SK-N-SH (cell line): Measurements from ENCODE around the gene NXPE3. TPM values are rescaled to one million over a fixed set of nuclear protein-coding genes. Genes with fewer than 3 reads are reported as not detected.
A peak's percentile ranks its signal among the peaks of the same experiment; 100 is the strongest.

Experiments used
- CTCF ChIA-PET: fragments of 300-600, 350-600 bp; formaldehyde crosslinking; extraction: SDS; loops from one replicate; lab custom pipeline; 2021; lab: Yijun Ruan, JAX
- POLR2A ChIA-PET: fragments of 350-600 bp; sonication (Branson Sonifier 250); formaldehyde crosslinking; extraction: SDS; loops from one replicate; lab custom pipeline; 2020; ENCODE audit warnings: antibody characterized with exemption, inconsistent platforms; lab: Yijun Ruan, JAX
- DNase-seq: peaks from one replicate; pipeline ENCODE4 v3.0.0; 2012
- H2AFZ ChIP-seq: fragments of 200-600 bp; sonication (generic); 2 replicates; pipeline ENCODE4 v1.8.1; 2016; ENCODE audit warnings: antibody characterized with exemption, mild to moderate bottlenecking, low read depth
- H3F3A ChIP-seq: fragments of 200-600 bp; sonication (generic); replicated peaks from 2 replicates; pipeline ENCODE3; 2016; ENCODE audit warnings: antibody characterized with exemption, mild to moderate bottlenecking; ENCODE audit not compliant: insufficient read depth
- H3K27ac ChIP-seq, 2 experiments: fragments of 200-500 bp in 1 of 2; fragments of 200-600 bp in 1 of 2; sonication (Bioruptor generic) in 1 of 2; sonication (generic), shearing (Covaris generic) in 1 of 2; 2 replicates each; pipeline versions ENCODE4 v1.5.1 to v1.6.1; 2014 to 2016; ENCODE audit warnings: low read depth in 2 of 2, inconsistent platforms in 1 of 2, low read length in 1 of 2, mild to moderate bottlenecking in 1 of 2, mixed read lengths in 1 of 2
- H3K27me3 ChIP-seq: fragments of 200-600 bp; sonication (generic), shearing (Covaris generic); 2 replicates; pipeline ENCODE4 v1.6.1; 2016; ENCODE audit warnings: mixed run types; ENCODE audit not compliant: insufficient read depth
- H3K36me3 ChIP-seq, 2 experiments: fragments of 200-500 bp in 1 of 2; fragments of 200-600 bp in 1 of 2; sonication (Bioruptor generic) in 1 of 2; sonication (generic) in 1 of 2; replicated peaks in 1 of 2; 2 replicates each; pipeline versions ENCODE3 to v1.5.1; 2014 to 2016; ENCODE audit warnings: low read length in 1 of 2, mild to moderate bottlenecking in 1 of 2; ENCODE audit not compliant: insufficient read depth in 2 of 2, control insufficient read depth in 1 of 2
- H3K4me1 ChIP-seq, 2 experiments: fragments of 200-500 bp in 1 of 2; fragments of 200-600 bp in 1 of 2; sonication (Bioruptor generic) in 1 of 2; sonication (generic), shearing (Covaris generic) in 1 of 2; 2 replicates each; pipeline versions ENCODE4 v1.5.1 to v1.6.1; 2014 to 2016; ENCODE audit warnings: low read depth in 1 of 2, low read length in 1 of 2, mixed run types in 1 of 2; ENCODE audit not compliant: insufficient read depth in 2 of 2, control insufficient read depth in 1 of 2
- H3K4me2 ChIP-seq: fragments of 200-600 bp; sonication (generic), shearing (Covaris generic); 2 replicates; pipeline ENCODE4 v1.6.1; 2017; ENCODE audit warnings: mixed run types
- H3K4me3 ChIP-seq, 2 experiments: fragments of 200-500 bp in 1 of 2; fragments of 200-600 bp in 1 of 2; sonication (Bioruptor generic) in 1 of 2; sonication (generic), shearing (Covaris generic) in 1 of 2; 2 replicates each; pipeline versions ENCODE4 v1.5.1 to v1.8.1; 2014 to 2016; ENCODE audit warnings: low read depth in 2 of 2, inconsistent platforms in 1 of 2, low read length in 1 of 2, mild to moderate bottlenecking in 1 of 2, mixed read lengths in 1 of 2, moderate library complexity in 1 of 2
- H3K79me2 ChIP-seq: fragments of 200-600 bp; sonication (generic); 2 replicates; pipeline ENCODE4 v1.8.1; 2017; ENCODE audit warnings: mild to moderate bottlenecking; ENCODE audit not compliant: insufficient read depth
- H3K9ac ChIP-seq: fragments of 200-600 bp; sonication (generic); 2 replicates; pipeline ENCODE4 v1.6.1; 2017; ENCODE audit warnings: mixed run types
- H3K9me2 ChIP-seq: fragments of 200-600 bp; sonication (generic); 2 replicates; pipeline ENCODE4 v1.6.1; 2017; ENCODE audit warnings: mixed run types
- H3K9me3 ChIP-seq: fragments of 200-600 bp; sonication (generic); 2 replicates; pipeline ENCODE4 v1.6.1; 2017; ENCODE audit warnings: mixed run types, mild to moderate bottlenecking, moderate library complexity
- H4K20me1 ChIP-seq: fragments of 200-600 bp; sonication (generic); 2 replicates; pipeline ENCODE4 v1.6.1; 2017; ENCODE audit warnings: mild to moderate bottlenecking, mixed run types; ENCODE audit not compliant: insufficient read depth
- CHD2 ChIP-seq: fragments of 150-350 bp; IDR thresholded peaks from 2 replicates; pipeline ENCODE4 v1.6.1; 2018; ENCODE audit warnings: low read length; ENCODE audit not compliant: partially characterized antibody
- ELF1 ChIP-seq: IDR thresholded peaks from 2 replicates; pipeline ENCODE4 v1.4.0; 2012
- EP300 ChIP-seq, 2 experiments: IDR thresholded peaks; 2 replicates each; pipeline versions ENCODE4 v1.4.0 to v1.6.1; 2012; ENCODE audit warnings: borderline replicate concordance in 1 of 2, low read depth in 1 of 2, low read length in 1 of 2
- FOXM1 ChIP-seq: IDR thresholded peaks from 2 replicates; pipeline ENCODE4 v1.4.0; 2012; ENCODE audit warnings: low read depth, mild to moderate bottlenecking
- GABPA ChIP-seq: IDR thresholded peaks from 2 replicates; pipeline ENCODE4 v1.4.0; 2012; ENCODE audit warnings: low read depth, mild to moderate bottlenecking
- GATA2 ChIP-seq: sonication (generic); formaldehyde crosslinking; IDR thresholded peaks from 2 replicates; pipeline ENCODE4 v1.5.0; 2020; ENCODE audit warnings: mild to moderate bottlenecking, missing genetic modification reagents
- IRF3 ChIP-seq: fragments of 150-350 bp; IDR thresholded peaks from 2 replicates; pipeline ENCODE4 v1.6.1; 2016; ENCODE audit warnings: mild to moderate bottlenecking, low read depth, low read length
- JUND ChIP-seq: IDR thresholded peaks from 2 replicates; pipeline ENCODE4 v1.4.0; 2012
- MEF2A ChIP-seq: IDR thresholded peaks from 2 replicates; pipeline ENCODE4 v1.4.0; 2012; ENCODE audit warnings: low read depth, borderline replicate concordance
- POLR2AphosphoS5 ChIP-seq: IDR thresholded peaks from 2 replicates; pipeline ENCODE4 v1.6.1; 2012; ENCODE audit warnings: low read depth, low read length
- REST ChIP-seq: IDR thresholded peaks from 2 replicates; pipeline ENCODE4 v1.6.1; 2012; ENCODE audit warnings: mild to moderate bottlenecking, low read depth, low read length, moderate library complexity
- USF1 ChIP-seq: IDR thresholded peaks from 2 replicates; pipeline ENCODE4 v1.4.0; 2012; ENCODE audit warnings: low read depth, borderline replicate concordance
- USF2 ChIP-seq: fragments of 150-350 bp; IDR thresholded peaks from 2 replicates; pipeline ENCODE4 v1.6.1; 2017; ENCODE audit warnings: antibody characterized with exemption, low read length, low read depth, borderline replicate concordance
- ZBTB33 ChIP-seq: IDR thresholded peaks from 2 replicates; pipeline ENCODE4 v1.4.0; 2012; ENCODE audit warnings: low read depth, borderline replicate concordance
- WGBS: methylation state at CpG from one replicate; pipeline ENCODE4 v1.1.6; 2017; ENCODE audit warnings: low lambda C conversion rate; 5-methylcytosine and 5-hydroxymethylcytosine counted together
- polyA plus RNA-seq, 3 experiments: library from polyadenylated mRNA; depleted of rRNA; stranded (reverse); fragments of >200 nt; gene quantifications; 2 replicates each; pipeline ENCODE4 v1.2.3, GENCODE V29; 2012

The NXPE3 gene
- polyA plus RNA-seq, 1 of the 3 experiments (the other 2 are of a cell fraction): 21.3 TPM

GRCh38 chr3:101858464-101859030 lies 79.5 kb downstream of the NXPE3 start:
- no peaks in the 10 kb centered on the region for H3K9me3 ChIP-seq
- CTCF ChIA-PET: no interaction called here
- H2AFZ ChIP-seq: no peak overlapping the region
- TF ChIP-seq POLR2AphosphoS5 (peak; percentile 49; the same call in 1 of the 2 replicates), FOXM1 (no peak)
- peaks cover 18% of the 10 kb centered on the region for H4K20me1 ChIP-seq
- peak overlapping the region in 1 of 2 experiments; percentile 6; a peak in 2 of 4 replicates for H3K27ac ChIP-seq
- no peaks in the 10 kb centered on the region for H3K27me3 ChIP-seq
- no peak overlapping the region for H3K4me2 ChIP-seq
- H3K4me3 ChIP-seq: no peak overlapping the region
- 94% methylated on average over 4 of the region's 4 CpGs for WGBS
- H3K9ac ChIP-seq: no peak overlapping the region
- H3K79me2 ChIP-seq: peaks cover 45% of the 10 kb centered on the region
- peaks cover 74% of the 10 kb centered on the region for H3F3A ChIP-seq
- no peaks in the 10 kb centered on the region for H3K9me2 ChIP-seq
- peaks cover 1 to 3% of the 10 kb centered on the region in 2 experiments; a peak in 3 of 4 replicates for H3K4me1 ChIP-seq
- POLR2A ChIA-PET: interaction anchor here (1.7 kb wide), 1 partner anchor 9 kb away, joined by 7 read pairs; the partner anchor contains the start of gene NFKBIZ
- no peak for DNase-seq
- H3K36me3 ChIP-seq: peaks cover 80 to 82% of the 10 kb centered on the region in 2 experiments

GRCh38 chr3:101859882-101860448 lies 81.0 kb downstream of the NXPE3 start:
- Histone ChIP-seq H3K9ac (no peak overlapping the region), H3K27me3 (no peaks in the 10 kb centered on the region), H3K27ac (no peak overlapping the region), H4K20me1 (peaks cover 16% of the 10 kb centered on the region; the same call in 1 of the 2 replicates), H3K36me3 (peaks cover 66 to 68% of the 10 kb centered on the region in 2 experiments), H3F3A (peaks cover 78% of the 10 kb centered on the region), H3K9me2 (no peaks in the 10 kb centered on the region), H3K9me3 (no peaks in the 10 kb centered on the region), H3K4me2 (no peak overlapping the region), H2AFZ (no peak overlapping the region), H3K4me3 (no peak overlapping the region), H3K79me2 (peaks cover 31% of the 10 kb centered on the region; the same call in 1 of the 2 replicates), H3K4me1 (peaks cover 3 to 6% of the 10 kb centered on the region in 2 experiments; a peak in 2 of 4 replicates)
- TF ChIP-seq CHD2 (no peak), FOXM1 (no peak), USF2 (no peak), ELF1 (no peak), ZBTB33 (no peak), GATA2 (CRISPR knock-in tag) (no peak), POLR2AphosphoS5 (no peak), EP300 (IDR thresholded peaks at IDR 0.05; ENCODE audit: borderline replicate concordance in 1 of 2, low read depth in 1 of 2, low read length in 1 of 2) (no peak), GABPA (no peak), JUND (no peak), IRF3 (no peak), REST (no peak), USF1 (no peak), MEF2A (no peak)
- POLR2A ChIA-PET: no interaction called here
- CTCF ChIA-PET: interaction anchor here (1.2 kb wide), 1 partner anchor 365 kb away, joined by 3 read pairs; no protein-coding TSS in a partner anchor
- WGBS: 94% methylated on average over 5 of the region's 5 CpGs
- DNase-seq: no peak
